HepG2 (cell line): ENCODE measurements around the gene TENM3. TPM values are rescaled to one million over a fixed set of nuclear protein-coding genes. Genes with fewer than 3 reads are reported as not detected.

Source experiments
- IKZF1 ChIP-seq: fragments of 450-650 bp; IDR thresholded peaks from 2 replicates; pipeline ENCODE4 v1.7.1; 2016
- MAFF ChIP-seq: IDR thresholded peaks from 2 replicates; pipeline ENCODE4 v1.6.1; 2011; ENCODE audit warnings: low read depth, low read length, improper control_type of control experiment
- PLRG1 ChIP-seq: fragments of 450-650 bp; conservative IDR thresholded peaks from 2 replicates; pipeline ENCODE4 v1.6.1; 2016
- TFAP4 ChIP-seq: sonication (generic); IDR thresholded peaks from 2 replicates; pipeline ENCODE4 v1.6.1; 2016; ENCODE audit warnings: low read depth, borderline replicate concordance
- TRIM22 ChIP-seq: fragments of 450-650 bp; IDR thresholded peaks from 2 replicates; pipeline ENCODE4 v1.6.1; 2017
- ZBTB44 ChIP-seq: sonication (generic); formaldehyde crosslinking; IDR thresholded peaks from 2 replicates; pipeline ENCODE4 v1.4.0; 2020; ENCODE audit warnings: missing genetic modification reagents
- ZNF232 ChIP-seq: sonication (generic); formaldehyde crosslinking; IDR thresholded peaks from 2 replicates; pipeline ENCODE4 v1.4.0; 2020; ENCODE audit warnings: missing genetic modification reagents, borderline replicate concordance
- ZNF646 ChIP-seq: sonication (generic); formaldehyde crosslinking; IDR thresholded peaks from 2 replicates; pipeline ENCODE4 v1.9.0; 2021; ENCODE audit warnings: mild to moderate bottlenecking, missing genetic modification reagents
- ZNF652 ChIP-seq: IDR thresholded peaks from 2 replicates; pipeline ENCODE4 v1.6.1; 2016; ENCODE audit warnings: low read depth, borderline replicate concordance
- polyA plus RNA-seq, 8 experiments: library from polyadenylated mRNA; depleted of rRNA in 3 of 8; stranded (reverse) in 7 of 8; unstranded in 1 of 8; fragments of >200 nt; fragmentation: Illumina TruSeq in 4 of 8; extraction: Trizol in 4 of 8; gene quantifications; 2 replicates each; pipeline versions ENCODE4 v1.2.1 to v1.2.3, GENCODE V29; 2011 to 2016; ENCODE audit warnings: low read depth in 4 of 8, missing spikeins in 1 of 8, mixed read lengths in 1 of 8; ENCODE audit not compliant: insufficient read depth in 1 of 8
- total RNA-seq, 5 experiments: library from RNA; depleted of rRNA; stranded (reverse); fragments of >200 nt; fragmentation: Illumina TruSeq; extraction: Trizol; gene quantifications; 2 replicates each; pipeline ENCODE4 v1.2.3, GENCODE V29; 2016; ENCODE audit warnings: low read depth in 1 of 5
- TF ChIP-seq, protein P1 (sequence below): sonication (generic); formaldehyde crosslinking; IDR thresholded peaks from 2 replicates; pipeline ENCODE4 v1.4.0; 2020; ENCODE audit warnings: missing genetic modification reagents
- TF ChIP-seq, protein P2 (sequence below): IDR thresholded peaks from 2 replicates; pipeline ENCODE4 v1.6.1; 2016; ENCODE audit warnings: low read depth
- TF ChIP-seq, protein P3 (sequence below): sonication (generic); formaldehyde crosslinking; IDR thresholded peaks from 2 replicates; pipeline ENCODE4 v1.4.0; 2020; ENCODE audit warnings: mild to moderate bottlenecking, missing genetic modification reagents, borderline replicate concordance

Gene TENM3
- total and polyA plus RNA-seq, 2 of the 13 experiments (the other 11 are each of a cell fraction or from before 2014, with no cell fraction given): 0.04 TPM; not detected in 1

- TF ChIP-seq ZNF646 (CRISPR knock-in tag): peak; percentile 65; the same call in 1 of the 2 replicates
- TF ChIP-seq, protein P1, sequence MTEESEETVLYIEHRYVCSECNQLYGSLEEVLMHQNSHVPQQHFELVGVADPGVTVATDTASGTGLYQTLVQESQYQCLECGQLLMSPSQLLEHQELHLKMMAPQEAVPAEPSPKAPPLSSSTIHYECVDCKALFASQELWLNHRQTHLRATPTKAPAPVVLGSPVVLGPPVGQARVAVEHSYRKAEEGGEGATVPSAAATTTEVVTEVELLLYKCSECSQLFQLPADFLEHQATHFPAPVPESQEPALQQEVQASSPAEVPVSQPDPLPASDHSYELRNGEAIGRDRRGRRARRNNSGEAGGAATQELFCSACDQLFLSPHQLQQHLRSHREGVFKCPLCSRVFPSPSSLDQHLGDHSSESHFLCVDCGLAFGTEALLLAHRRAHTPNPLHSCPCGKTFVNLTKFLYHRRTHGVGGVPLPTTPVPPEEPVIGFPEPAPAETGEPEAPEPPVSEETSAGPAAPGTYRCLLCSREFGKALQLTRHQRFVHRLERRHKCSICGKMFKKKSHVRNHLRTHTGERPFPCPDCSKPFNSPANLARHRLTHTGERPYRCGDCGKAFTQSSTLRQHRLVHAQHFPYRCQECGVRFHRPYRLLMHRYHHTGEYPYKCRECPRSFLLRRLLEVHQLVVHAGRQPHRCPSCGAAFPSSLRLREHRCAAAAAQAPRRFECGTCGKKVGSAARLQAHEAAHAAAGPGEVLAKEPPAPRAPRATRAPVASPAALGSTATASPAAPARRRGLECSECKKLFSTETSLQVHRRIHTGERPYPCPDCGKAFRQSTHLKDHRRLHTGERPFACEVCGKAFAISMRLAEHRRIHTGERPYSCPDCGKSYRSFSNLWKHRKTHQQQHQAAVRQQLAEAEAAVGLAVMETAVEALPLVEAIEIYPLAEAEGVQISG (CRISPR knock-in tag): no peak
- TF ChIP-seq, protein P2, sequence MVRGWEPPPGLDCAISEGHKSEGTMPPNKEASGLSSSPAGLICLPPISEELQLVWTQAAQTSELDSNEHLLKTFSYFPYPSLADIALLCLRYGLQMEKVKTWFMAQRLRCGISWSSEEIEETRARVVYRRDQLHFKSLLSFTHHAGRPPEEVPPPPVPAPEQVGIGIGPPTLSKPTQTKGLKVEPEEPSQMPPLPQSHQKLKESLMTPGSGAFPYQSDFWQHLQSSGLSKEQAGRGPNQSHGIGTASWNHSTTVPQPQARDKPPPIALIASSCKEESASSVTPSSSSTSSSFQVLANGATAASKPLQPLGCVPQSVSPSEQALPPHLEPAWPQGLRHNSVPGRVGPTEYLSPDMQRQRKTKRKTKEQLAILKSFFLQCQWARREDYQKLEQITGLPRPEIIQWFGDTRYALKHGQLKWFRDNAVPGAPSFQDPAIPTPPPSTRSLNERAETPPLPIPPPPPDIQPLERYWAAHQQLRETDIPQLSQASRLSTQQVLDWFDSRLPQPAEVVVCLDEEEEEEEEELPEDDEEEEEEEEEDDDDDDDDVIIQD (CRISPR knock-in tag): no peak
- no peak for TF ChIP-seq TRIM22
- TF ChIP-seq ZNF232: no peak
- no peak for TF ChIP-seq ZBTB44 (CRISPR knock-in tag)
- no peak for TF ChIP-seq ZNF652 (CRISPR knock-in tag)
- peak; percentile 75; the same call in 1 of the 2 replicates for TF ChIP-seq IKZF1
- TF ChIP-seq TFAP4: no peak
- 0 out of 2 replicates have a peak, but pooled peaks have one; percentile 5 for TF ChIP-seq PLRG1
- TF ChIP-seq, protein P3, sequence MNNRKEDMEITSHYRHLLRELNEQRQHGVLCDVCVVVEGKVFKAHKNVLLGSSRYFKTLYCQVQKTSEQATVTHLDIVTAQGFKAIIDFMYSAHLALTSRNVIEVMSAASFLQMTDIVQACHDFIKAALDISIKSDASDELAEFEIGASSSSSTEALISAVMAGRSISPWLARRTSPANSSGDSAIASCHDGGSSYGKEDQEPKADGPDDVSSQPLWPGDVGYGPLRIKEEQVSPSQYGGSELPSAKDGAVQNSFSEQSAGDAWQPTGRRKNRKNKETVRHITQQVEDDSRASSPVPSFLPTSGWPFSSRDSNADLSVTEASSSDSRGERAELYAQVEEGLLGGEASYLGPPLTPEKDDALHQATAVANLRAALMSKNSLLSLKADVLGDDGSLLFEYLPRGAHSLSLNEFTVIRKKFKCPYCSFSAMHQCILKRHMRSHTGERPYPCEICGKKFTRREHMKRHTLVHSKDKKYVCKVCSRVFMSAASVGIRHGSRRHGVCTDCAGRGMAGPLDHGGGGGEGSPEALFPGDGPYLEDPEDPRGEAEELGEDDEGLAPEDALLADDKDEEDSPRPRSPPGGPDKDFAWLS: no peak
- TF ChIP-seq MAFF: no peak
These were observed 567.0 kb downstream of the TENM3 start (continued) for GRCh38 chr4:182810103-182810615.
